Stimulated activated naive CD8-positive, alpha-beta T cell treated with anti-CD3 and anti-CD28 coated beads, Interleukin-15, Interleukin-2, amounts not matched to agents 100 ng/mL and 50 ng/mL, for 24 hours (primary cell): ENCODE data around the gene SLC22A5.
"Not testable (repeated sequence)": the region's sequence is repeated elsewhere in the genome, so short reads cannot be mapped to it uniquely, and the experiment has no call there.

ENCODE experiments used
- H3K27ac Mint-ChIP-seq: one replicate; pipeline ENCODE4 v1.8.0; 2021; ENCODE audit warnings: mild to moderate bottlenecking, mixed read lengths
- H3K27me3 Mint-ChIP-seq: one replicate; pipeline ENCODE4 v1.8.0; 2021; ENCODE audit warnings: mixed read lengths
- H3K36me3 Mint-ChIP-seq: one replicate; pipeline ENCODE4 v1.8.0; 2021; ENCODE audit warnings: low read depth, mixed read lengths
- H3K4me1 Mint-ChIP-seq: one replicate; pipeline ENCODE4 v1.8.0; 2021; ENCODE audit warnings: low read depth, mixed read lengths
- H3K4me3 Mint-ChIP-seq: one replicate; pipeline ENCODE4 v1.8.0; 2021; ENCODE audit warnings: mild to moderate bottlenecking, mixed read lengths
- H3K9me3 Mint-ChIP-seq: one replicate; pipeline ENCODE4 v1.8.0; 2021; ENCODE audit warnings: mixed read lengths

Gene SLC22A5

DNA sequence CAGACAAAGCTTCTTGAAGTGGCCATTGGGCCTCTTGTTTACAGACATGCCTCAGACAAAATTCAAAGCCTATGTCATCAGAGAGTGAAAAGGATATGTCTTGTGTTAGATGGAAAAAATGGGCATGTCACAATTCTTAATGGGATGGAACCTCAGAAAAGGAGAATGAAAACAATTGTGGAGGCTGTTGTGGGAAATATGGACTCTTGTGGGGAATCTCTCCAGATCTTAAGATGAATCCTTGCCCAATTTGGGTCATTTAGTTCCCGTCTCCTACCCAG, 19.5 kb downstream of the SLC22A5 start:
- no peaks in the 10 kb centered on the region for H3K9me3 Mint-ChIP-seq
- H3K27ac Mint-ChIP-seq = no peak overlapping the region
- peaks cover 10% of the 10 kb centered on the region for H3K36me3 Mint-ChIP-seq
- H3K27me3 Mint-ChIP-seq = no peaks in the 10 kb centered on the region
- H3K4me1 Mint-ChIP-seq = peaks cover 51% of the 10 kb centered on the region
- H3K4me3 Mint-ChIP-seq = no peak overlapping the region

DNA sequence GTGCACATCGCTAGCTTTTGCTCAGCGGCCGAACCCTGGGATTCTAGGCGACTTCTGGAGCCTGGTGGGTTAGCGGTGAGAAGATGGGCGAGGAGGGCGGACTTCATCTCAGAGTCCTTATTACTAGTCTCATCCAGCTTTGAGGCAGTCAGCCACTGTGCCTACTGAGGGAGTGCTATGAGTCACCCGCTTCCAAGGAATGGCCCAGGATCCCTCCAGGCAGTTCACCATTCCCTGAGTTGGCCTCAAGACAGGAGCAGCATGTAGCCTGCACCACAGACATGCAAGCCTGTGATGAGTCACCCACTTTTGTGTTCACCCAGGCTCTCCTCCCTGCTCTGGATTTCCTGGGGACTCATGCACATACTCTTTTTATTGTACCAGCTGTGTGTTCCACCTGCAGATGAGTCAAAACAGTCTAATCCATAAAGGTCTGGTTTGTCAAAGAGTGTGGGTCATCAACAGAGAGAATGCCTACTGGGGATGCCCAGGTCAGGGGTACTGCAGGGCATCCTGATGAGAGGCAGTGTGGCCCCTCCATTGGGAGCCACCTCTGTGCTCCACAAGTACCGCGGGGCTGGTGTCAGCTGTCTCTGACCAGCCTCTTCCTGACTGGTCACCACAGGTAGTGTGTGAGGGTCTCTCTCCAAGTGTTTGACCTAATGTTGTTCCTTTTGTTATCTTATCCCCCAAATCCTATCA, 20.2 kb downstream of the SLC22A5 start:
- Mint-ChIP-seq H3K27ac (peak overlapping the region; percentile 48), H3K27me3 (no peaks in the 10 kb centered on the region), H3K4me1 (peaks cover 51% of the 10 kb centered on the region), H3K4me3 (no peak overlapping the region), H3K9me3 (no peaks in the 10 kb centered on the region), H3K36me3 (peaks cover 13% of the 10 kb centered on the region)

GRCh38 chr5:132391247-132391646, 21.7 kb downstream of the SLC22A5 start:
- no peak overlapping the region for H3K27ac Mint-ChIP-seq
- H3K27me3 Mint-ChIP-seq = no peaks in the 10 kb centered on the region
- H3K4me1 Mint-ChIP-seq = peaks cover 56% of the 10 kb centered on the region
- no peak overlapping the region for H3K4me3 Mint-ChIP-seq
- peaks cover 19% of the 10 kb centered on the region for H3K36me3 Mint-ChIP-seq
- H3K9me3 Mint-ChIP-seq = no peaks in the 10 kb centered on the region

DNA sequence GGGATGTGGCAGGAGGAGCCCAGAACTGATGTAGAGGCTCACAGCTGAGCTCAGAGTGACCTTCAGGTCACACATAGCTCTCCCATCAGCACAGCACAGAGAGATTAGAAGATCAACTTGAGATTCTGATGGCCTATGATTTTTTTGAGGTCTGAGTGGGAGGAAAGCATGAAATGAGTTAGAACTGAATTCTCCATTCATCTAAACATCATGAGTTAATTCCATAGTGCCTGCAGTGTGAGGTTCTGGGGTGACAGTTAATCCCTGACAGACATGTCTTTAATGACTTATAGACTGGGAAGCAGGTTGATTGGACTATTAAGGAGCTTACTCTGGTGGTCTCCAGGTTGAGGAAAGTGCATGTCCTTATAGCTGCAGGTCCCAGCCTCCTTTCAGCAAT, 22.4 kb downstream of the SLC22A5 start:
- peaks cover 19% of the 10 kb centered on the region for H3K36me3 Mint-ChIP-seq
- H3K9me3 Mint-ChIP-seq = no peaks in the 10 kb centered on the region
- no peaks in the 10 kb centered on the region for H3K27me3 Mint-ChIP-seq
- H3K4me1 Mint-ChIP-seq = peaks cover 56% of the 10 kb centered on the region
- H3K27ac Mint-ChIP-seq = no peak overlapping the region
- no peak overlapping the region for H3K4me3 Mint-ChIP-seq

DNA sequence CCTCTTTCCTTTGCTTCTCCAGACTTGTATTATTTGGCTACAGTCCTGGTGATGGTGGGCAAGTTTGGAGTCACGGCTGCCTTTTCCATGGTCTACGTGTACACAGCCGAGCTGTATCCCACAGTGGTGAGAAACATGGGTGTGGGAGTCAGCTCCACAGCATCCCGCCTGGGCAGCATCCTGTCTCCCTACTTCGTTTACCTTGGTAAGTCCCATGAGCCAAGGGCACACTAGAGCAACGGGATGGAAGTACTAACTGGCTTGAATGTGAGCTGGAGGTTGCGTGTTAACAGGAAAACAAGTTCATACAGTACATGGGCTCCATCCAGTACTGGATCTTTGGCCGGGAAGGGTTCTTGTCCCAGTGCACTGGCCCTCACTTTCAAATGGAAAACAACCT, 22.9 kb downstream of the SLC22A5 start:
- no peaks in the 10 kb centered on the region for H3K9me3 Mint-ChIP-seq
- H3K4me1 Mint-ChIP-seq = peaks cover 56% of the 10 kb centered on the region

DNA sequence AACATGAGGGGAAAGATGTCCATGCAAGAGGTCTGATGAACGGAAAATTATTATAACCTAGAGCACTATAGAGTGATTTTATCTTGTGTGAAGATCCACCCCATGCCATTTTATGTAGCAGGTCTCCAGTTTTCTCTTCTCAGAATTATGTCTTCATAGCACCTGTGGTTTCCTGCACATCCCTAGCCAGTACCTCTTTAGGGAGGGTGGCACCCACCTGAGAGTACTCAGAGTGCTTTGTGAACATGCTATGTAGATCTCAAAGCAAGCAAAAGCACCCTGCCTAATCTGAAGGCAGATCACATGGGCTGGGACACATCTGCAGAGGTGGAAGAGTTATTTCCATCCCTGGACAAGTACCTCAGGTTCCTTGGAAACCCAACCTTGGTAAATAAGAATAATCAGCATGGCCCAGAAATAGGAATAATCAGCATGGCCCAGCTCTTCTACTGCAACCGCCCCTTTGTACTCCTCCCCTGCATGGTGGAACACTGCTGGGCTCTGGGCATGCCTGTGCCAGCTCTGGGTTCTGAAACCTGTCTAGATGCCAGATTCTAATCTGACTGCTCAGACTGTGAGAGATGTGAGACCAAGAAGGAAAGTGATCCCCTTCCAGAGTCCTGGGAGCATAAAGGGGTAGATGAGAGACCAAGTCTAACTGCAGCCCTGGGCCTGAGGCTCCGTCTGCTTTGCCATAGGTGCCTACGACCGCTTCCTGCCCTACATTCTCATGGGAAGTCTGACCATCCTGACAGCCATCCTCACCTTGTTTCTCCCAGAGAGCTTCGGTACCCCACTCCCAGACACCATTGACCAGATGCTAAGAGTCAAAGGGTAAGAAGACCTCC, 23.7 kb downstream of the SLC22A5 start:
- Mint-ChIP-seq H3K4me1 (peaks cover 56% of the 10 kb centered on the region), H3K27ac (no peak overlapping the region), H3K4me3 (no peak overlapping the region), H3K27me3 (no peaks in the 10 kb centered on the region), H3K9me3 (no peaks in the 10 kb centered on the region), H3K36me3 (peaks cover 19% of the 10 kb centered on the region)

More for the DNA sequence above, 22.9 kb downstream of the SLC22A5 start:
- Mint-ChIP-seq H3K36me3 (peaks cover 19% of the 10 kb centered on the region), H3K27ac (no peak overlapping the region), H3K4me3 (no peak overlapping the region), H3K27me3 (no peaks in the 10 kb centered on the region)

- Mint-ChIP-seq H3K27ac (peak overlapping the region; percentile 46), H3K27me3 (no peaks in the 10 kb centered on the region), H3K9me3 (no peaks in the 10 kb centered on the region), H3K4me3 (no peak overlapping the region), H3K36me3 (peaks cover 13% of the 10 kb centered on the region), H3K4me1 (peaks cover 48% of the 10 kb centered on the region)
Observed at GRCh38 chr5:132394667-132395259, 25.3 kb downstream of the SLC22A5 start.

DNA sequence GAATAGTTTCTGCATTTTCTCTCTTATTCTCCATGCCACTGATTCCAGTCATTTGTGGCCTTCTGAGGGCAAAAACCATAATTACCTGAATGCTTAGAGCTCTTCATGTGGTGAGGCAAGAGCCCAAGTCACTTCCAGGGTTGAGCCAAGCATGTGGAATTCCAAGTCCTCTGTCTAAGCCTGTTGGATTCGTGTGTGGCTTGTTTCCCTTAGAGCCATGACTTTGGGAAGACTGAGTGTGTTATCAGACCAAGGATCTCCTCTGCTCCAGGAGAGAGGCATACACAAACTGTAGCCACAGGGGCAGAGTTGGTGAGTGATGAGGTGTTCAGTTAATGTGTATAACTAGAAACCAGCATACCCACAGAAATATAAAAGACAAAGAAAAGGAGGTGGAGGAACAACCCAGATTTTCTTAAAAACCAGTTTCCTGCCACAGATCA, 27.1 kb downstream of the SLC22A5 start:
- no peak overlapping the region for H3K4me3 Mint-ChIP-seq
- H3K36me3 Mint-ChIP-seq = peaks cover 13% of the 10 kb centered on the region
- no peak overlapping the region for H3K27ac Mint-ChIP-seq
- no peaks in the 10 kb centered on the region for H3K27me3 Mint-ChIP-seq
- no peaks in the 10 kb centered on the region for H3K9me3 Mint-ChIP-seq
- H3K4me1 Mint-ChIP-seq = peaks cover 51% of the 10 kb centered on the region

- Mint-ChIP-seq H3K27me3 (no peaks in the 10 kb centered on the region), H3K4me1 (peaks cover 46% of the 10 kb centered on the region), H3K36me3 (peaks cover 13% of the 10 kb centered on the region), H3K9me3 (no peaks in the 10 kb centered on the region), H3K27ac (no peak overlapping the region), H3K4me3 (no peak overlapping the region)
Observed at GRCh38 chr5:132397224-132397623, 27.7 kb downstream of the SLC22A5 start.

DNA sequence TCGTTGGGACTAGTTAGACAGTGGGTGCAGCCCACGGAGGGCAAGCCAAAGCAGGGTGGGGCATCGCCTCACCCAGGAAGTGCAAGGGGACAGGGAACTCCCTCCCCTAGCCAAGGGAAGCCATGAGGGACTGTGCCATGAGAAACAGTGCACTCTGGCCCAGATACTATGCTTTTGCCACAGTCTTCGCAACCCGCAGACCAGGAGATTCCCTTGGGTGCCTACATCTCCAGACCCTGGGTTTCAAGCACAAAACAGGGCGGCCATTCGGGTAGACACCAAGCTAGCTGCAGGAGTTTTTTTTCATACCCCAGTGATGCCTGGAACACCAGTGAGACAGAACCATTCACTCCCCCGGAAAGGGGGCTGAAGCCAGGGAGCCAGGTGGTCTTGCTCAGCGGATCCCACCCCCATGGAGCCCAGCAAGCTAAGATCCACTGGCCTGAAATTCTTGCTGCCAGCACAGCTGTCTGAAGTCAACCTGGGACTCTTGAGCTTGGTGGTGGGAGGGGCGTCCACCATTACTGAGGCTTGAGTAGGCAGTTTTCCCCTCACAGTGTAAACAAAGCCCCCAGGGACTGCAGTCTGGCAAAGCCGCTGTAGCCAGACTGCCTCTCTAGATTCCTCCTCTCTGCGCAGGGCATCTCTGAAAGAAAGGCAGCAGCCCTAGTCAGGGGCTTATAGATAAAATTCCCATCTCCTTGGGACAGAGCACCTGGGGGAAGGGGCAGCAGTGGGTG, 28.6 kb downstream of the SLC22A5 start:
- Mint-ChIP-seq H3K4me1 (peaks cover 49% of the 10 kb centered on the region), H3K36me3 (peaks cover 13% of the 10 kb centered on the region)
- not testable (repeated sequence) for H3K27me3 Mint-ChIP-seq, H3K4me3 Mint-ChIP-seq, H3K27ac Mint-ChIP-seq, H3K9me3 Mint-ChIP-seq

- not testable (repeated sequence) for H3K27me3 Mint-ChIP-seq, H3K9me3 Mint-ChIP-seq, H3K27ac Mint-ChIP-seq, H3K36me3 Mint-ChIP-seq, H3K4me3 Mint-ChIP-seq
- H3K4me1 Mint-ChIP-seq = peaks cover 58% of the 10 kb centered on the region
Observed at GRCh38 chr5:132404041-132404440, 34.5 kb downstream of the SLC22A5 start.

DNA sequence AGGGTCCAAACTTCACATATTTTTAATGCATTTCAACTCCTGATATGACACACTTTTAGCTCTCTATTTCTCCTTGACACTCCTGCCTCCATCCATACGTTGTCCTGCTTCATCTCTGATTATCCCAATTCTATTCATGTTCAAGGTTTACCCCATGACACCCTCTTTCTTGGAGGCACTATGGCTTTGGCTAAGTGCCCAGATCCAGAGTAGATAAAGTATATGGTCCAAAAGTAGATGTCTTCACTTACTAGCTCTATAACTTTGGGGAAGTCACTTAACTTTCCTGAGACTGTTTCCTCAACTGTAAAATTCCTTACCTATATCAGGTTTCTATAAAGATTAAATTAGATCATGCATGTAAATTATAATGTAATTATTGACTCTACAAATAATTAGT, 36.1 kb downstream of the SLC22A5 start:
- Mint-ChIP-seq H3K9me3 (peaks cover 5% of the 10 kb centered on the region), H3K4me1 (peaks cover 61% of the 10 kb centered on the region), H3K4me3 (no peak overlapping the region), H3K27ac (no peak overlapping the region), H3K27me3 (no peaks in the 10 kb centered on the region), H3K36me3 (peaks cover 7% of the 10 kb centered on the region)

- H3K27ac Mint-ChIP-seq = no peak overlapping the region
- peaks cover 56% of the 10 kb centered on the region for H3K4me1 Mint-ChIP-seq
- H3K9me3 Mint-ChIP-seq = peaks cover 5% of the 10 kb centered on the region
- H3K27me3 Mint-ChIP-seq = no peaks in the 10 kb centered on the region
- H3K4me3 Mint-ChIP-seq = no peak overlapping the region
- peaks cover 7% of the 10 kb centered on the region for H3K36me3 Mint-ChIP-seq
Observed at GRCh38 chr5:132406144-132406783, 36.8 kb downstream of the SLC22A5 start.

DNA sequence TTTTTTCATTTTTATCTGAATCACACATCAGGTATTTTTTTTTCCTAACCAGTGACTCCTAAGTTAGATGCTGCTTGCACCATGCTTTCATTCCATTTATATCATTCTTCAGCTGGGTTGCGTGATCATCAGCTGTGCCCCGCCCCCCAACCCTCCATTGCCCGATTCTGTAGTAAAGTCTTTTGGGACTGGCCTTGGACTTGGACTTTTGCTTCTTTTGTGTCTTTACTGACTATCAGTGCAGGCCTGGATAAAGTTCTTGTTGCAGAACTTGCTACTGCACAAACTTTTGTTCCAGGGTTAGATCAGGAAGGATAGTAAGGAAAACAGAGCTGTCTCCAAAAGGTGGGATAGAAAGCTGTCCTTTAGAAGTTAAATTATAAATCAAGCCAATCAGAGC, 38.5 kb downstream of the SLC22A5 start:
- no peak overlapping the region for H3K4me3 Mint-ChIP-seq
- H3K27me3 Mint-ChIP-seq = no peaks in the 10 kb centered on the region
- H3K9me3 Mint-ChIP-seq = peaks cover 5% of the 10 kb centered on the region
- H3K27ac Mint-ChIP-seq = no peak overlapping the region
- H3K4me1 Mint-ChIP-seq = peaks cover 65% of the 10 kb centered on the region
- H3K36me3 Mint-ChIP-seq = peaks cover 15% of the 10 kb centered on the region
